WERI-Rb-1 (cell line): ENCODE measurements around the gene CDK17.

Experiments
- DNase-seq: peaks from one replicate; pipeline ENCODE4 v3.0.0-alpha.2; 2020
- H3K27ac ChIP-seq: fragments of 250-450 bp; sonication (Bioruptor Pico); 2 replicates; pipeline ENCODE4 v1.5.1; 2020; ENCODE audit warnings: mild to moderate bottlenecking, moderate library complexity
- H3K27me3 ChIP-seq: fragments of 250-450 bp; sonication (Bioruptor Pico); 2 replicates; pipeline ENCODE4 v1.5.1; 2021; ENCODE audit warnings: mild to moderate bottlenecking, low read depth, moderate library complexity; ENCODE audit not compliant: insufficient read depth, severe bottlenecking
- H3K36me3 ChIP-seq: fragments of 250-450 bp; sonication (Bioruptor Pico); 2 replicates; pipeline ENCODE4 v1.5.1; 2020; ENCODE audit warnings: mild to moderate bottlenecking, moderate library complexity
- H3K4me3 ChIP-seq: 2 replicates; pipeline ENCODE4 v1.5.1; 2011; ENCODE audit warnings: low read depth, mild to moderate bottlenecking, control low read depth, low read length
- H3K9me3 ChIP-seq: fragments of 250-450 bp; sonication (Bioruptor Pico); 2 replicates; pipeline ENCODE4 v1.5.1; 2021; ENCODE audit warnings: mild to moderate bottlenecking, moderate library complexity; ENCODE audit not compliant: severe bottlenecking
- CTCF ChIP-seq: IDR thresholded peaks from 2 replicates; pipeline ENCODE4 v1.5.1; 2011; ENCODE audit warnings: low read depth, mild to moderate bottlenecking, control low read depth, inconsistent platforms, low read length

The CDK17 gene

DNA sequence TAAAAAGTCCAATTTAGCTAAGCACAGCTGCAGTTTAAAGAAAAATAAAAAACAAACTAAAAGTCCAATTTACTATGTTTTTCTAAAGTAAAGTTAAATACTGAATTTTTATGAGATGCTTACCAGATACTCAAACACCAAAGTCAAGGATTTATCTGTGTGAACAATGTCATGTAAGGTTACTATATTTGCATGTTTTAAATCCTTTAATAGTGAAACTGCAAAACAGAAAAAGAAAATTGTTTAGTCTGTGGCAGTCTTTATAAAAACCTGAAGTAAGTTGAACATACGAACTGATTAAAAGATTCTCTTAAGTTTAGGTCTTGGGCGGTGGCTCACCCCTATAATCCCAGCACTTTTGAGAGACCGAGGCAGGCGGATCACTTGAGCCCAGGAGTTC, 102.7 kb downstream of the CDK17 start:
- no peak for DNase-seq
- TF ChIP-seq CTCF = no peak
- Histone ChIP-seq H3K27ac (no peak overlapping the region), H3K9me3 (no peaks in the 10 kb centered on the region), H3K4me3 (no peak overlapping the region), H3K36me3 (peaks cover 25% of the 10 kb centered on the region), H3K27me3 (no peaks in the 10 kb centered on the region)

DNA sequence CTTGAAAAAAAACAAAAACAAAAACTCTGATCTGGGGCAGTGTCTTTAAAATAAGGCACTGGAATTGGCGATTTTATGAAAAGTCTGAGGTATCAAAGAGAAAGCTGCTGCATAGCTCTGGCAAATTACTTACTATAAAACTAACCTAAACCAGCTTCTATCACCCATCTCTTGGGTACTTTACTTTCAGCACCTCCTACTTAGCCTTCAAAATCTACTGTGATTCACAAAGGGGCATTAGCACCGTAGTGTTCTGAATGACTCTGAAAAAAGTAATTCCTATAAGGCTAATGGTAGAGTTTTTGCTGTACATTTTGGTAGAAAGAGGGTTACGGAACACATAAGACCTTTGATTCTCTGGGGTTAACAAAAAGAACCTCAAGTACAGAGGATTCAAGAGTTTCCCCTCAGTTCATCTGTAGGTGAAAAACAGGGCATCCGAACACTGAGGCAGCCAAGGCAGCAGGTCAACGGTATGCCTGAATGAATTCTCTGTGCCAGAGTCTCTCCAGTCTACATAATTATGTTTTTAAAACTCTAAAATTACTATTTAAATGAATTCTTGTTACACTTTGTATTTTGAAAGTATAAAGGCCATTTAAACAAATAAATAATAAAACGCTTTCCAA, 104.6 kb downstream of the CDK17 start:
- Histone ChIP-seq H3K9me3 (no peaks in the 10 kb centered on the region), H3K36me3 (peaks cover 25% of the 10 kb centered on the region), H3K27me3 (no peaks in the 10 kb centered on the region), H3K27ac (no peak overlapping the region), H3K4me3 (no peak overlapping the region)
- DNase-seq = no peak
- TF ChIP-seq CTCF = no peak

DNA sequence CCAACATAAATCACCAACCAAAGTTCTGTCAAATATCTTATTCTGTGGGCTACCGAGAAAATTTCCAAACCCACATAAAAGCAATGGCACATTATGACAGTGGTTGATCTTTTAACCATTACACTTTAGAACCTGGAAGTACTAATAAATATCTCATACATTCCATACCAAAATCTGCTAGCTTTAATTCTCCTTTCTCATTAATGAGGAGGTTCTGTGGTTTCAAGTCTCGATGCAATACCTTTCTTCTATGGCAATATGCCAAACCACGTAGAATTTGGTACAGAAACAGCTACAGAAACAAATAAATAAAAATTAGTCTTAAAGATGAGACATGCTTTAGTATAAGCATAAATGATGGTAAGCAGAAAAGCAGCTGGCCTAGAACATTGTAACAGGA, 105.4 kb downstream of the CDK17 start:
- H3K9me3 ChIP-seq = no peaks in the 10 kb centered on the region
- peaks cover 25% of the 10 kb centered on the region for H3K36me3 ChIP-seq
- H3K27ac ChIP-seq = no peak overlapping the region
- no peak for DNase-seq
- H3K27me3 ChIP-seq = no peaks in the 10 kb centered on the region
- TF ChIP-seq CTCF = no peak
- no peak overlapping the region for H3K4me3 ChIP-seq

DNA sequence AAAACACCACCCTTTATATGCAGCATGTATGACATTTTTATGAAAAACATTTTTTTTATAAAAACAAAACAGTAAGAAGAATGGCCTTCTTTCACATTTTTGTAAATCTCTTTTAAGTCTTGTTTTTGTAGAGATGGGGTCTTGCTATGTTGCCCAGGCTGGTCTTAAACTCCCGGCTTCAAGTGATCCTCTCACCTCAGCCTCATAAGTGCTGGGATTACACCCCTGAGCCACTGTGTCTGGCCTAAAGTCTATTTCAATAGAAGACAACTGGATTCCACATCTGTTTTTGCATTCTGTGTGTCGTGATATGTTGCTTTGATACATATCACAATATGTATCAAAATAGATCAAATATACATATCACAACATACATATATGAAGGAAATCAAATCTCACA, 107.1 kb downstream of the CDK17 start:
- Histone ChIP-seq H3K27me3 (no peaks in the 10 kb centered on the region), H3K4me3 (no peak overlapping the region), H3K9me3 (no peaks in the 10 kb centered on the region), H3K27ac (no peak overlapping the region), H3K36me3 (peaks cover 36% of the 10 kb centered on the region)
- no peak for TF ChIP-seq CTCF
- no peak for DNase-seq

DNA sequence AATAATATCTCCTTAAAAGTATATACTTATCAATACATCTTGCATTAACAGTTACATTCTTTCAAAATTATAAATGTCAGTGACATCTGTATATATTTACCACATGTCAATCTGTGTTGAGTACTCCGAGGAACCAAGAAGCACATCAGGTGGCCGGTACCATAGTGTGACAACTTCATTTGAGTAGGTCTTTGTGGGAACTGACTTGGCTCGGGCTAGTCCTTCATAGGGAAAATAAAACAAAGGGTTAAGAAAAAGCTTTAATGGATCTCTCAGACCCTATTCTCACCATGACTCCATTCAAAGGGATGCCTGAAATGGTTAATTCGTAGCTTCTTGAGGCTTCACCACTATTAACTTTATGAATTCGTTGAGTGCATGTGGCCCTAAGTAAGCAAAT, 111.2 kb downstream of the CDK17 start:
- no peak for TF ChIP-seq CTCF
- no peak for DNase-seq
- Histone ChIP-seq H3K9me3 (no peaks in the 10 kb centered on the region), H3K27ac (no peak overlapping the region), H3K27me3 (no peaks in the 10 kb centered on the region), H3K4me3 (no peak overlapping the region), H3K36me3 (peaks cover 54% of the 10 kb centered on the region)

GRCh38 chr12:96285158-96285557, 115.1 kb downstream of the CDK17 start:
- Histone ChIP-seq H3K27me3 (no peaks in the 10 kb centered on the region), H3K9me3 (no peaks in the 10 kb centered on the region), H3K4me3 (no peak overlapping the region), H3K36me3 (peaks cover 82% of the 10 kb centered on the region), H3K27ac (no peak overlapping the region)
- DNase-seq = no peak
- TF ChIP-seq CTCF = no peak
